COR-L47 (cell line): Measurements from ENCODE around the gene PTTG1IP2.
A peak's percentile ranks its signal among the peaks of the same experiment; 100 is the strongest.

Experiments
- DNase-seq: peaks from one replicate; lab custom pipeline; 2025; lab: John Stamatoyannopoulos, UW

The PTTG1IP2 gene

DNA sequence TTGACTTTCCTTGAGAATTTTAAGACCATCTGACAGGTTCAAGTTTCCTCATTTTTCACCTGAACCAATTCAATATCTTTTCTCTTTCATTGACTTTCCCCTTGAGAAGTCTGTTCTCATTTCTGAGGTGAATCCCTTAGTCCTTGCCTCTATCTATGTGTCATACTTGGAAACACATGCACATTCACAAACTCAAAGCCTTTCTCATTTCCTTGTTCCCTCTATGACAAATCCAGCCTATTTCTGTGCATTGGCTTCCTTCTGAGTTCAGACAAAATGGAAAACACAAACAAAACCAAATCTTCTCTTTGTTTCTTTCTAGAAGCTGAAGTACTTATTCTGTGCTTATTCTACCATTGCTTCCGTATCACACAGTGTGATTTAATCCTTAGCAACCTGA lies 13.8 kb downstream of the PTTG1IP2 start:
- no peak for DNase-seq

DNA sequence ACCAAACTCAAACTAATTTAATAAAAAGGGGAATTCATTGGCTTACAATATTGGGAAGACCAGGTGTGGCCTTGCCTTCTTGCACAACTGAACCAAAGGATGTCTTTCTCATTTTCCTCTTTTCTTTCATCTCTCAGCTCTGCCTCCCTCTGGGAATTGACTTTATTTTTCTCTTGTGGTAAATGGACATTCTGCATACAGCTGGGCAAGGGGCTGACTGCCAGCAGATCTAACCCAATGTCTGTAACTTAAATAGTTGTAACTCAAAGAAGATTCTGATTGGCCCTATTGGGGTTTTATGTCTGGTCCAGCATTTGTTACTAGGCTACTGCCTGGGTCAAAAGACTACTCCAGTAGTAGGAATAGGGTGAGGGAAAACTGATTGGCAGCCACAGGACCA lies 15.3 kb downstream of the PTTG1IP2 start:
- no peak for DNase-seq

DNA sequence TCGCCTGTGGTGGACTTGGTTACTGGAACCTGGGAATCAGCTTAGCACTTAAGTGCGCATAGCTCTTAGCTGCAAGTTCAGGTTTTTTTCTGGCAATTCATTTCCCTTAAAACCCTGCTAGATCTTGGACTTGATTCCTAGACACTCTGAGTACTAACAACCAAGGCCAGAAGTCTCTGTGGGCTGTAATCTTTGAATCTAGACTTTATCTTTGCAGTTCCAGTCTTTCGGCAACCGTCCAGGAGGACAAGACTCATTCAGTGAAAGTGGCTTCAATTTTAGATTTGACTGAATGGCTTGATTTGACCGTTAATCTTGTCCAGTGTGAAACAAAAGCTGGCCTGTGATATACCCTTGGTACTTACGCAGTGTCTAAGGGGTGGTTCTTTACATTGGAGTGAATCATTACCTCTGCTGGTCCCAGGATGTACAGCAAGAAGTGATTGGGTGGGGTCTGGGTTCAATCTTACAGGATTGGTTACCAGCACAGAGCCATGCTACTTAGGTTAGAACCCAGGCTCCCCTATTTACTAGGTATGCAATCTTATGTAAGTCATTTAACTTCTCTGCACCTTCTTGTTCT lies 16.4 kb downstream of the PTTG1IP2 start:
- no peak for DNase-seq

DNA sequence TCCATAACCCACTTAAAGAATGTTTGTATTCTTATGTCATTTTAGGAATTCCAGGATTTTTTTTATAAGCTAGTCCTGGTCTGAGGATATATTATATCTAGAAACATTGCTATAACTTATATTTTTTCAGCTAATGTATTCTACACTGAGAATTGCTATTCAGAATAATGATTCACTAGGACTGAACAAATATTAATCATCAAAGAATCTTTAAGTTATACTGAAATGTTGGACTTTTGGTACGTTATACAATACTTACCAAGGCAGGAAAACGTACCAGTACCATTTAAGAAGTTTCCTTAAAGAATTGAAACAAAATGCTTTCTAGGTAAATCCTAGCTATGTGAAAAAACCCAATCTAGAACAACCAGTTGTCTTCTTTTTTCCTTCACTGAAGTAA lies 18.4 kb downstream of the PTTG1IP2 start:
- DNase-seq, result no peak

DNA sequence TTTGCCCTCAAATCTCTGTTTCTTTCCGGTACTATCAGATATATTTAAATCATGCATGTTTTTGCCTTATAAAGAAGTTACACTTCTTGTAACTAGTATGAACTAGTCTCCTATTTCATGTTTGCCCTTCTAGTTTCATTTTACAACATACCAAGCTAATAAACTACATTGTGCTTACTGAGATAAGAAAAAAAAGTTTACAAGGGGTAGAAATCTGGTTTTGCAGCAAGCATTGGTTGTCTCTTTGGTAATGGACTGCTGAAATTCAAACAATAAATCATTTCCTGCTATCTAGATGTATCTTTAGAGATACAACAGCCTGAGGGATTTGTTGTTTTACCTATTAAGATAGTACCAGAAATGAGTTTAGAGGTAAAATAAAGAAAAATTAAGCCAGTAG lies 18.8 kb downstream of the PTTG1IP2 start:
- DNase-seq, result no peak

DNA sequence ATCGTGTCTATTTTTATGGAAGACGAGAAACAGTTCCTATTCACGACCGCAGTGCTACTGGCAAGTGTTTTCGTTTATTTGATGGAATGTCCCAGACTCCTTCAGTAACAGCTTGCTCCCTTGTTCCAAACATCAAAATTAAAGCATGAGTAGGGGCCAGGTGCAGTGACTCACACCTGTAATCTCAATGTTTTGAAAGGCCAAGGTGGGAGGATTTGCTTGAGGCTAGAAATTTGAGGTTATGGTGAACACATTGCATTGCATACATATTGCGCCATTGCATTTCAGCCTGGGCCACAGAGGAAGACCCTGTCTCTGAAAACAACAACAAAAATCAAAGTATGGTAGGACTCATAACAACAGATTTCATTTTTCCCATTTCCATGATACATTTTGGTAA lies 22.8 kb downstream of the PTTG1IP2 start:
- DNase-seq, result no peak

DNA sequence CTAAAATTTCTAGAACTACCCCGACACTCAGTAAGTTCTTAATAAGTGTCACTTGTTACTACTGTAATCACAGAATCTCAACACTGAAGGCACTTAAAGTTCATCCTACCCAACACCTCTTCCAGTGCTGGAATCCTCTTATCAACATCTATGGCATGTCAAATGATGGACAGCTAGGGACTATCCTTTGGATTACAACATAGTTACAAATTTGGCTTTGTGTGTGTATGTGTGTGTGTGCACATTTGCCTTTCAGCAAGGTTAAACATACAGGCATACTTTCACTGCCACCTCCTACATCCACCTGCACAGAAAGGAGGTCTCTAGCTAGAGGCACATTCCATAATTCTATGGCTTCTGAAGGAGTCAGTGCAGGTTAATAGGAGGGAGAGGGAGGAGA lies 25.8 kb downstream of the PTTG1IP2 start:
- no peak for DNase-seq

DNA sequence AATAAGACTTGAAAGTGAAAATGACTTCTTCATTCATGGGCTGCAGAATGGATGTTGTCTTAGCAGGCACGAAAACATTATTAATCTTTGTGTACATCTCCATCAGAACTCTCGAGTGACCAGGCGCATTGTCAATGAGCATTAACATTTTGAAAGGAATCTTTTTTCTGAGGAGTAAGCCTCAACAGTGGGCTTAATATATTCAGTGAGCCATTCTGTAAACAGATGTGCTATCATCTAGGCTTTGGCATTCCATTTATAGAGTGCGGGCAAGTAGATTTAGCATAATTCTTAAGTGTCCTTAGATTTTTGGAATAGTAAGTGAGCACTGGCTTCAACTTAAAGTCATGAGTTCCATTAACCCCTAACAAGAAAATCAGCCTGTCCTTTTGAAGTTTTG lies 33.1 kb downstream of the PTTG1IP2 start:
- DNase-seq, result no peak

DNA sequence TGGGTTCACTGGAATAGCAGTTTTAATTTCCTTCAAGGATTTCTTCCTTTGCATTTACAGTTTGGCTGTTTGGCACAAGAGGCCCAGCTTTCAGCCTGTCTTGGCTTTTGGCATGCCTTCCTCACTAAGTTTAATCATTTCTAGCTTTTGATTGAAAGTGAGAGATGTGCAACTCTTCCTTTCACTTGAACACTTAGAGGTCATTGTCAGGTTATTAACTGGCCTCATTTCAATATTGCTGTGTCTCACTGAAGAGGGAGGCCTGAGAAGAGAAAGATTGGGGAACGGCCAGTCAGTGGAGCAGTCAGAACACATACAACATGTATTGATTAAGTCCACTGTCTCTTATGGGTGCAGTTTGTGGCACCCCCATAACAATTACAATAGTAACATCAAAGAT lies 33.9 kb downstream of the PTTG1IP2 start:
- DNase-seq, result no peak

DNA sequence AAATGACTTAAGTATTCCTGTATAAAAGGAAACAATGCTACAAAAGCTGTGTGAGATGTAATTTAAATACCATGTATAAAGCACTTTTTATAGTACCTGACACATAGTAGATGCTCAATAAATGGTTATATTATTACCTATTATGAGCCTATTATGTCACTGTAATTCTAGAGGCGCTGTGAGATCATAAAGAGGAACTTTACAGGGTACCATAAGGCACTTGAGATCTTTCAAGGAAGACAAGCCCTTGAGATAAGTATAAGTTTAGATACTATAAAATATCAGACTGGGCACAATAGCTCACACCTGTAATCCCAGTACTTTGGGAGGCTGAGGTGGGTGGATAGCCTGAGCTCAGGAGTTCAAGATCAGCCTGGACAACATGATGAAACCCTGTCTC lies 38.3 kb downstream of the PTTG1IP2 start:
- DNase-seq, result no peak

DNA sequence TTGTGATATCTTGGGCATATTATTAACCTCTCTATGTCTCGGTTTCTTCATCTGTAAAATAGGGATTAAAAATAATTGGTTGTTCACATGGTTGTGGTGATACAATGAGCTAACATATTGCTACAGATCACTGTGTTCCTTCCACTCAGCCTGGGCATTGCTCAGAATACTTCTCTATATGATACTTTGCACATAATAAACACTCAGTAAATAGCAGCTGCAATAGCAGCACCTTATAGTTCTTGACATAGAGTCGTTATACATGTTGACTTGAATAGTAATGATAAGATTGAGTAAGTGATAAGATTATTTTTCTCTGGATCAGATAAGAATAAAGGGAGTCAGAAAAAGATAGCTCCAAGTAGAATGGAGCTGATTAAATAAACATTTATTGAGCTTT lies 42.3 kb downstream of the PTTG1IP2 start:
- DNase-seq, result no peak

DNA sequence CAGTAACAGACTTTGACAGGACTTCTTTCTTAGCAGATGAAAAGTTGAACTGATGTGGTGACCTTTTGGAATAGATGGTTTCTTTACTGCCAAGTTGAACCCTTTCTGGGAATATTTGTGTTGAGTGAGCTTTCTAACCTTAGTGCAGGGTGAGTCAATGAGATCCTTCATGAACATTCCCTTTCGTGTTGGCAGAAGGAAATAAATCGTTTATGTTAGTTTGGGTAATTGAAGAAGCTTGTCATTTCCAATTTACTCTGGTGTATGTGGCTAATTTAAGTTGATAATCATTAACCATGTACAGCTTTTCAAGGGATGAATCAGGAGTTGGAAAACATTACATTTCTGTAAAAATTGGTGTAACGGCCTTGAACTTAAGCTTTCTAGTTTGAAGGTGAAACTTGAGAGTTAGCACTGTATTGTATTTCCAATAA lies 43.4 kb downstream of the PTTG1IP2 start:
- no peak for DNase-seq

DNA sequence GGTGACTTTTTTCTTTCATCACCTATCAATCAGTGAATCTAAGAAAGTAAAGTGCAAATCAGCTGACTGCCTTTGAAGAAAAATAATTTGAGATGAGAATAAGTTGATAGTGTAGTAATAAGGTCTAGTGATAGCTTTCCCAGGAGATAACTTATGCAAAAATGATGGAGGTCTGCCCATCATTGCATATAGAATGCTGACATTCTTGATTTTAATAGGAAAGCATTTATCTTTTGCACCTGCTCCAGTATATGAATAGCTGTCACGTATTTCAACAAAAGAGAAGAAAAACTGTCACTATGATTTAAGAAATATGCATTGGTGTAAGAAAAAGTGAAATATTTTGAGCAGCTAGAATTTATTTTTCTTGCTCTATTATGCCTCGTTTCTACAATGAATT lies 46.8 kb downstream of the PTTG1IP2 start:
- no peak for DNase-seq

DNA sequence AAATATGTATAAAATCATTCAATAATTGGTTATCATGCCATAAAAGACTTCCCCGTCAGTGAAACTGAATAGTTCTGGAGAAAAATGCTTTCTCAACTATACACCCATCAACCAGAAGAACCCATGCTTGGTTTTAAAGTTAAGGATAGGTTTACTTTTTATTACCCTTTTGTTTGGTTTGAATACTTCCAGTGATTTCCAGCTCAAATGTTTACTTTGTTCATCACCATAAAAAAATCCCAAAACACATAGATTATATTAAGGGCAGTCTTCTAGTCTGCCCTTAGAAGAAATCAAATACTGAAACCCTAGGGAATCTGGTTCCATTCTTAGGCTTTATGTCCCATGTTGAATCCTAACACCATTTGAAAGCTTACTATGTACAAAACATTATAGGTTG lies 49.2 kb downstream of the PTTG1IP2 start:
- DNase-seq, result no peak

DNA sequence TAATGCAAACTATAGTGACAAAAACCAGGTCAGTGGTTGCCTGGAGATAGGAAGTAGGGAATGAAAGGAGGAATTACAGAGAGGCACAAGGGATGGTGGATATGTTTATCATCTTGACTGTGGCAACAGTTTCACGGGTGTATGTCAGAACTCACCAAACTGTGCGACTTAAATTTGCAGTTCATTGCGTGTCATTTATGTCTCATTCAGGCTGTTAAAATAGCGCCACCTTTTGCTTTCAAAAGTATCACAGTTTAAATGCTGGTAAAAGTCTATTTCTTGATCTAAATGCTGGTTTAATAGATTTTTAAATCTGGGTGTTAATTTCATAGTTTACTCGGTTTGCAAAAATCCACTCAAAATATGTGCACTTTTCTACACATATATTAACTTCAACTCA lies 51.0 kb downstream of the PTTG1IP2 start:
- no peak for DNase-seq

DNA sequence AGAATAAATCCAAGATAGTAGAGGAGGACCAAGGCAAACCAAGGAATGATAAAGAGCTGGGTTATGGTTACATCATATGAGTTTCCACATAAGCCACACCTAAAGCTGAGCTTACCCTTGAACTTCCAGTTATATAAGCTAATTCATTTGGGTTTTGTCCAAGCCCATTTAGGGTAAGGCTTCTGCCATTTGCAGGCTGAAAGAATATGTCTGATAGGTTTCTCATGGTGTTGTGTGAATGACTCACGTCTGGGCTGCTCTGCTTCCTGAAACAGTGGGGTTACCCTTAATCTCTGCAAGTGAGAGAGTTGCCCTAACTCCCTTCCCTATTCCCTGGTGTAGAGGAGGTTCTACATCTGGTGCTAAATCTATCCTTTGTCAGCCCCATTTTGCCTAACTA lies 60.8 kb downstream of the PTTG1IP2 start:
- no peak for DNase-seq

DNA sequence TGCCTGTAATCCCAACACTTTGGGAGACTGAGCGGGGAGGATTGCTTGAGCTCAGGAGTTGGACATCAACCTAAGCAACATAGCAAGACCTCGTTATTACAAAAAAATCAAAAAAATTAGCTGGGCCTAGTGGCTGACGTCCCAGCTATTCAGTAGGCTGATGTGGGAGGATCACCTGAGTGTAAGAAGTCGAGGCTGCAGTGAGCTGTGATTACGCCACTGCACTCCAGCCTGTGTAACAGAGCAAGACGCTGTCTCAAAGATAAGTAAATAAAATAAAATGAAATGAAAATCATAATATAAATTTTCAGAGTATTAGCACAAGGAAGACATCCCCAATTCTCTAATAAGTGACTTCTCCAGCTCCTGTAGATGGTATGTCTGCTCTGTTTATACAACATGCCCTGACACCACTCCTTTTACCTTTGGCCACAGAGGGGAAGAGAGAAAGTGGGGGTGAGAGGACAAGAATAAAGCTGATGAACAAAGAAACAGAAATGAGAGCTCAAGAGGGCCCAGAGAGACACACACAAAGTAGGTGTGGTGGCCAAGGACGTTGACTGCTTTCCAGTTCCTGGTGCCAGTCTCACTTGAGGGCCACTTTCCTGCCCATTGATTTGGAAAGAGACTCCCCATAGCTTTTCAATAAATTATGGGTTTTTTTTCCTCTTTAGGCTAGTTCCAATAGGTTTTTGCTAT lies 62.9 kb downstream of the PTTG1IP2 start:
- DNase-seq, result no peak

DNA sequence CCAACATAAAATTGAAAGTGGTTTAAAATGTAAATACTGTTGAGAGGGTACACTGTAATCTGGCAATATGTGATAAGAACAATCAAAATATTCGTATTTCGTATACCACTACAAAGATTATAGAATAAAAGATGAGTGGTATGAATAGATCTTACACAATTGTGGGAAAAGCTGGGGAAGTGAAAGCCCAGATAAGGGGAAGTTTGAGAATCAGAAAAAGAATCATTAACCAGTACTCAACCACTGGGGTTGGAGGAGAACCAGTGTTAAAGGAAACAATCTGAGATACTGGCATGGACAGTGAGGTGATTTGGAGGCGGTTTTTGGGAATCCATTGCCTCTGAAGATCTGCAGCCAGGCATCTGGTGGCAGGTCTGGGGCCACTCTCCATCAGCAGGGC lies 67.0 kb downstream of the PTTG1IP2 start:
- no peak for DNase-seq

DNA sequence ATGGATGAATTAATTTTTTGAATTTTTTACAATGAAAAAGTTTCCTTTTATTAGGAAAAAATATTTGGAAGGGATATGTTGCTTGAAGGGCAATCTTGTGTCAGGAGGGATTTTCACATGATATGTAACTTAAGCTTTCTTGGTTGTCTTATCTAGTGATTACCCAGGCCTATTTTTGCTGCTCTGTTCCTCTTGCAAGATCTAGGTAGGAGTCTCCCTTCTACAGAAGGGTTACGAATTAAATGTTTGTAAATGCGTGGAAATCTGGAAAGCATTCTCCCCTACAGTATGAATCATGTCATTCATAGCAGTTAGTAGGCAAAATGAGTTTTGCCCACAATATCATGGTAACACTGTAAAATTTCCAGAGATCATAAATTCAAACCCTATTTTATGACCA lies 69.0 kb downstream of the PTTG1IP2 start:
- DNase-seq, result no peak

DNA sequence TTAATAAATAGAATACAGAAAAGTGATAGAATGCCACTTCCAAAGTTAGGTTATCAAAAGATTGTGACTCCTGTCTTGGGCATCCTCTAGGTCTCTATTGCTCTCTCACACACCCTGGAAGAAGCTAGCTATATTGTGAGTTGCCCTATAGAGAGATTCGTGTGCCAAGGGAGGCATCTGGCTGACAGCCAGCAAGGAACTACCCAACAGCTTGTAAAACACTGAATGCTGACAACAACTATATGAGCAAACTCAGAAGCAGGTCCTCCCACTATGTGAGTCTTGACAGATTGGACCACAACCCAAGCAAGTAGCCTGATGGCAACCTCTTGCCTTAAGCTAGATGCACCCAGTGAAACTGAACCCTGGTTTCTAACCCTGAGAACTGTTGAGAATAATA lies 71.0 kb downstream of the PTTG1IP2 start:
- no peak for DNase-seq

DNA sequence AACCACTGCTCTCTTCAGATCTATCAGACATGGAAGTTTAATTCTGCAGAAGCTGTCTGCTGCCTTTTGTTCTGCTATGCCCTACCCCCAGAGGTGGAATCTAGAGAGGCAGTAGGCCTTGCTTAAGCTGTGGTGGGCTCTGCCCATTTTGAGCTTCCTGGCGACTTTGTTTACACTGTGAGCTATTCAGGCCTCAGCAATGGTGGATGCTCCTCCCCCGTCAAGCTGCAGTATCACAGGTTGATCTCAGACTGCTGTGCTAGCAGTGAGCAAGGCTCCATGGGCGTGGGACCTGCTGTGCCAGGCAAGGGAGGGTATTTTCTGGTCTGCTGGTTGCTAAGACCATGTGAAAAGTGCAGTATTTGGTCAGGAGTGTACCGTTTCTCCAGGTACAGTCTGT lies 81.6 kb downstream of the PTTG1IP2 start:
- peak; percentile 27 for DNase-seq

DNA sequence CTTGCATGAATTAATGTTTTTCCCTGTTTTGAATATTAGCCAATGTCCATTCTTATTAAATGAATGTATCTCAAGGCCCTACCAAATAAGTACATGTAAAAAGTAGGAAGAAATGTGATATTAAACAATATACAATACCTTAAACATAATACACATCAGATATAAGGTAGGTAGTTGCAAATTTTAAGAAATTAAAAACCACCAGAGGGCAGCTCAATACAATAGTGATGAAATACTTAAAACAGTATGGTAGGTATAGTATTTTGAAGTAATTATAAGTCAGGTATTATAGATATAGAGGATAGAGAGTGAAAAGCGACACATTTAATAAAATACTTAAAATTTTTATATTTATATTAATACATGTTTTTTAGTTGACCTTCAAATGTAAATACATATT lies 83.1 kb downstream of the PTTG1IP2 start:
- DNase-seq, result peak; percentile 8

DNA sequence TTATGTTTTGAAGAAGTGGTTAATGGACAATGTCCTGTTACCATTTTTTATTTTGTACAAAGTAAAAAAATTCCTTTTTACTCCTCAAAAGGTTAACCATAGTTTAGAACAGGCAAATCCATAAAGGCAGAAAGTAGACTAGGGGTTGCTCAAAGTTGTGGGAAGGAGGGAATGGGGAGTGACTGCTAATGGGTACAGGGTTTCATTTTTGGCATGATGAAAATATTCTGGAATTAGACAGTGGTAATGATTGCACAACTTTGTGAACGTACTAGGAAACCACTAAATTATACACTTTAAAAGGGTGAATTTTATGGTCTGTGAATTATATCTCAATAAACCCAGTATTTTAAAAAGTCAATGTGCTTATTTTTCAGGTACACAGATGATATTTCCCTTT lies 91.3 kb downstream of the PTTG1IP2 start:
- DNase-seq, result no peak
